Measurements from ENCODE around the gene KIF4A.

The KIF4A gene

GRCh38 chrX:70444946-70445656, 155.2 kb downstream of the KIF4A start:
- no peak for DNase-seq

DNA sequence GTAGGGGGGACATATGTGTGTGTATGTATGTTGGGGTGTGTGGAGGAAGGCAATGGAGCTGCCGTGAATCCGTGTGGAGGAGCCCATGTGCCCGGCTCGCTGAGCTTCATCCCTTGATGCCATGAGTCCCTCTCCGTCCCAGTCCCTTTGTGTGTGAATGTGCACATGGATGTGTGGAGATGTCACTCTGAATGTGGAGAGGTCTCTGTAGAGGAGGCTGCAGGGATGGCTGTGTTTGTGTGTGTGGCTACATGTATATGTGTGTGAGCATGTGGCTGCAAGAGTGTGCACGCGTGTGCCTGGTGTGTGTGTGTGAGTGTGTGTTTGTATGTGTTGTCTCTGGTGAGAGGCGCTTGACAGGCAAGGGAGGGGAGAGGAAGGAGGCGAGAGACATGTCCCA, 156.0 kb downstream of the KIF4A start:
- no peak for DNase-seq

DNA sequence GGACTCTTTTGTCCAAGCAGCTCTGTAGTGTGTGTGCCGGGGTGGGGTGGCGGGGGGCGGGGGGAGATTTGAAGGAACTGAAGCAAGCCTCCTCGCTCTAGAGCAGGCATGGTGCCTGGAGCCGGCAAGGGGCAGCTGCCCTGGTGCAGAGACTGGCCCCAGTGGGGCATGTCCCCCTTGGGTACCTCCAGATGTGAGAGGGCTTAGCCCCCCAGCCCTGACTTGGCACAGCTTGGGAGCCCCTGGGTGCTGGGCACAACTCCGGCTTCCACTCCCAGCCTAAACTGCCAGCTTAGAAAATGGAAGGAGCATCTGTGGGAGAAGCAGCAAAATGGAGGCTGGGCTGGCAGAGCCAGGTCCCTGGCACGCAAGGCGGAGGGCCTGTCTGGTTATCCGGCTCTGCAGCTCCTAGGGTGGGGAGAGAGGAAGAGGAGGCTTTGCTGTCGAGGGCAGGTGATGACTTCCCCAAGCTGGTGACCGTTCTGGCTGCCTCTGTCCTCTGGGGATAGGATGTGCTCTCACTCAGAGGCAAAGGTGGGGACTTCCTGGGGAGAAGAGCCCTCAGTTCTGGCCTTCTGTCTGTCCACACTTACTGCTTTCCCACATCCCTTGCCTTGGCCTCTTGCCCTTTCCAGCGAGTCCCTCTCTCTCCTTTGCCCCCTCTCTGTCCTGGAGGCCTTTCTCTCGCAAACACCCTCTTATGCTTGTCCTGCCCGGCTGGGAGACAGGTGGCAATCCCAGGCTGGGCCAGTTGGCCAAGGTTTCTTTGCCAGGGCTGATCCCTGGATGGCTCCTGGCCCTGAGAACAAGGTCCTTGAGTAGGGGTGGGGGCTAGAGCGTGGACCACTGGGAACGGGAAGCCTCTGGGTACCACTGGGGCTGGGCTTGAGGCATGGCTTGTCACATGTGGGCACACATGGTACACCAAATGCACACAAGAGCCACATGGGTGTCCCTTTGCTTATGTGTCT, 156.8 kb downstream of the KIF4A start:
- DNase-seq, result no peak

GRCh38 chrX:70449457-70449966, 159.6 kb downstream of the KIF4A start:
- no peak for DNase-seq

- DNase-seq, result peak; percentile 45 to 68
These were observed 162.3 kb downstream of the KIF4A start for GRCh38 chrX:70452143-70452733.

GRCh38 chrX:70453024-70453618, 163.2 kb downstream of the KIF4A start:
- no peak for DNase-seq

DNA sequence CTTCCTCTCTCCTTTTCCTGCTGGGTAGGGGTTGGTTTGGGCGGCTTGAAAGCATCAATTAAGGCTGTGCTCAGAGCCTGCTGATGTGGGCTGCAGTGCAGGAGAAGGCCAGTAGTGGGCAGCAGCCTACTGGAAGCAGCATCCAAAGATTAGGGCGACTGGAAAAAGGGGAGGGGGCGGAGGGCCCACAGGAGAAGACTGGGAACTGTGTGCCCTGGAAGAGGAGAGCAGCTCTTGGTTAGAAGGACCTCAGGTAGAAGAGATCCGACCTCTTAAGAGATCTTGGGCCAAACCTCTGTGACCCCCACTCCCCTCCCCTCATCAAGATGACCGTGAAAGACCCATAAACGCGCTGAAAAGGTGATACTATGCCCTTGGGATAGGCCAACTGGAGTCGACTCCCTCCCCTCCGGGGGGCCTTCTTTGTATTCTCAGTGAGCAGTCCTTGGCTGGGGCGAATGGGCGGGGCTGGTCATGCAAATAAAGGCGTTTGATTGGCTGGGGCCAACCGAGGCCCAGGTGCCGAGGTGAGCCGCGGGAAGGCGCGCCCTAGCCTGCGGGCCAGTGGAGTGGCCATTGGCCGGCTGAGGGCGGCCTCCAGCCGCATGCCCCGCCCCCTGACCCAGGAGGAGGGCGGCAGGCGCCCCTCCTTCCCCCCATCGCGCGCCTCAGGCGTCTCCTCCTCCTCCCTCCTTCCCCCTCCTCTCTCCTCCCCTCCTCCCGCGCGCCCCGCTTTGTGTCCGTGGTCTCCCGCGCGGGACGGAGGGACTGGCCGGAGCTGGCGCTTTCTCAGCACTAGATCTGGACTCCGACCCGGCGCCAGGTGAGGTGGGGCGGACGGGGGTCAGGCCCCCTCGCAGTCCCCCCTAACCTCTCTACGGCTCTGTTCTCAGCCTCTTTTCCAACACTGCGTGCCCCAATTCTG, 164.8 kb downstream of the KIF4A start:
- peak; percentile 62 to 86 for DNase-seq

DNA sequence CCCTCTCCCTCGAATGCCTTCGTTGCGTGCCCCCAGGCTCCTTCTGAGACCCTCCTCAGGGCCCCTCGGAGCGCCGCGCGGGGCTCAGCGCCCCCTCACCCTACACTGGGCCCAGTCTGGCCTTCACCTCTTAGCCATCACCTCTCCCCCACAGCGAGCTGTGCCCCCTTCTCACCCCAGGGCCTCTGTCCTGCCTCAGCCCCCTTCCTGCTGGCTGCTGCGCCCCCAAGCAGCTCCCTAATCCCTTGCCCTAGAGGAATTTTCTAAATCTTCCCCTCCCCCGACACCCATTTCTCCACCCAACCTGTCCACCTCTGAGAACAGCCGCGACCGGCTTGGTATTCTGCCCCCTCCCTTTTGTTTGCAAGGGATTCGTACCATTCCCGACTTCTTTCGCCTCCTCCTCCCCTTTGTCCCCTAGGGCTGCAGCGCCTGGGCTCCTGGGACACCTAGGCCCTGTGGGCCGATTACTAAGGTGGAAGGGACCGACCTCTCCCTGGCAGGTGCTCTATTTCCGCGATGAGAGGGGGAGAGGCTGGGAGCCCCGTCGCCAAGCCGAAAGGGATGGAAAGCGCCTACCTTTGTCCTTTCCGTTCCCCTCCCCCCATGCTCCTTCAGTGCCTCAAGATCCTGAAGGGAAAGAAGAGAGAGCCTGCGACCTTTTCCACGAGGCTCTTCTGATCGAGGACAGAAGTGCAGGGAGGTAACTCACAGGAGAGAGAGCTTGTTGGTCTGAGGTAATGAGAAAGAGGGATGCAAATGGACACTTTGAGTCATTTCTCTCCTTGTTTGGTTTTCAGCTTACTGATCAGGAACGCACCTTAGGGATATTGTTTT, 165.7 kb downstream of the KIF4A start:
- no peak for DNase-seq

GRCh38 chrX:70456256-70456655, 166.4 kb downstream of the KIF4A start:
- no peak for DNase-seq

GRCh38 chrX:70461026-70461425, 171.1 kb downstream of the KIF4A start:
- DNase-seq, result no peak

GRCh38 chrX:70464051-70464450, 174.1 kb downstream of the KIF4A start:
- no peak for DNase-seq

GRCh38 chrX:70466968-70467367, 177.1 kb downstream of the KIF4A start:
- DNase-seq, result no peak

GRCh38 chrX:70468709-70469108, 178.8 kb downstream of the KIF4A start:
- DNase-seq, result no peak
